HG02840 (cell line): Measurements from ENCODE around the gene CENPK.
"Not testable (repeated sequence)": the region's sequence is repeated elsewhere in the genome, so short reads cannot be mapped to it uniquely, and the experiment has no call there.

ENCODE experiments used
- ATAC-seq: cut with Tn5 transposase; IDR thresholded peaks from one replicate; pipeline ENCODE4 v1.9.1; 2021; ENCODE audit warnings: mild to moderate bottlenecking, moderate library complexity, moderate number of reproducible peaks; ENCODE audit not compliant: unreplicated experiment, low FRiP score

The CENPK gene

DNA sequence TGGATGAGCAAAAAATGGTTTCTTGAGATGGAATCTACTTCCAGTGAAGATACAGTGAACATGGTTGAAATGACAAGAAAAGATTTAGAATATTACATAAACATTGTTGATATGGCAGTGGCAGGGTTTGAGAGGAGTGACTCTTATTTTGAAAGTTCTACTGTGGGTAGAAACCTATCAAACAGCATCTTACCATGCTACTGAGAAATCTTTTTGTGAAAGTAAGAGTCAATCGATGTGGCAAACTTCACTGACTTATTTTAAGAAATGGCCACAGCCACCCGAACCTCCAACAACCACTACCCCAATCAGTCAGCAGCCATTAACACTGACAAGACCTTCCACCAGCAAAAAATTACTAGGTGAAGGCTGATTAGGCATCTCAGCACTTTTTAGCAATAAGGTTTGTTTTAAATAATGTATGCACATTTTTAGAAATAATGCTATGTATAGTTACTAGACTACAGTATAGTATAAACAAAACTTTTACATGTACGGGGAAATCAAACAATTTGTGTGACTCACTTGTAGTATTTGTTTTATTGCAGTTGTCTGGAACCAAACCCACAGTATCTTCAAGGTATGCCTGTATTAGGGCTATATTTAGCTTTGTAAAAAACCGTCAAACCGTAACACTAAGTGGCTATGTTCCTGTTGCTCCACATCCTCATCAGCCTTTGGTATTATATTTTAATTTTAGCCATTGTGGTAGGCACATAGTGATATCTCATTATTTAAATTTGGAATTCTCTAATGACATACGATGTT, 50.6 kb downstream of the CENPK start:
- no peak for ATAC-seq

- no peak for ATAC-seq
These were observed 54.0 kb downstream of the CENPK start for GRCh38 chr5:65508978-65509377.

DNA sequence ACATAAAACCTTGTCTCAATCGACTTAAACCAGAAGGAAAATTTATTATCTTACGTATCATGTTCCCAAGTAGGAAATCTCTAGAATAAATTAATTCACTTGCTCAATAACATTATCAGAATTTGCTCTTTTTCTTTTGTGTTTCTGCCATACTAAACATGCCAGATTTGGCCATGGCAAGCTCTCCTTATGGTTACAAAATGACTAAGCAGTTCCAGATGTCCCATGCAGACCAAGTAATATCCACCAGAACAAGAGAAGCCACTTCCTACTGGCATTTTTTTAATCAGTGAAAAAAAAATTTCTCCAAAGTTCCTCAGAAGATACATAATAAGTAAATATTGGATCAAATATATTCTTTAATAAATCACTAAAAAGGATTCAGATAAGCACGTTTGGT, 56.0 kb downstream of the CENPK start:
- ATAC-seq = no peak

- ATAC-seq = no peak
These were observed 73.8 kb downstream of the CENPK start for GRCh38 chr5:65489119-65489518.

DNA sequence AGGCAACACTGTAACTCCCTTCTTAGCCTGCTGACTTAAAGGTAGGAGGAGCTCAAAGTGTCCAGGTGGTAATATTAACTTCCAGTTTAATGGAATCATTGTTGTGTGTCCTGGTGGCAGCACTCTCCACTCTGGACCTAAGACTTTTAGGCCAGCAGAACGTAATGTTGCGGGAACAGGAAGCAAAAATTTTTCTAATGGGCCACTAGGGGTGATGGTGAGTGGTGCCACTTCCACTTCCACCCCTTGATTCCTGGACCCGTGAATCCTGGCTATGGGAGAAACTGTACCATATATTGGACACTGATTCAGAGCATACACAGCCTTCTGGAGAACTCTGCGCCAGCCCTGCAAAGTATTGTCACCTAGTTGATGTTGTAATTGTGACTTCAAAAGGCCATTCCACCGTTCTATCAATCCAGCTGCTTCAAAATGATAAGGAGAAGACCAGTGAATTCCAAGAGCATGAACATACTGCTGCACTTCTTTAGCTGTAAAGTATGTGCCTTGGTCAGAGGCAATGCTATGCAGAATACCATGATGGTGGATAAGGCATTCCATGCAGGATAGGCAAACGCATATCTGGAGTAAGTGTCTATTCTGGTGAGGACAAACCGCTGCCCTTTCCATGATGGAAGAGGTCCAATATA, 74.8 kb downstream of the CENPK start:
- ATAC-seq = not testable (repeated sequence)

- ATAC-seq = not testable (repeated sequence)
These were observed 76.2 kb downstream of the CENPK start for GRCh38 chr5:65486803-65487202.

- no peak for ATAC-seq
These were observed 77.6 kb downstream of the CENPK start for GRCh38 chr5:65485405-65485804.

GRCh38 chr5:65483546-65484346, 79.2 kb downstream of the CENPK start:
- ATAC-seq = peak; percentile 40

DNA sequence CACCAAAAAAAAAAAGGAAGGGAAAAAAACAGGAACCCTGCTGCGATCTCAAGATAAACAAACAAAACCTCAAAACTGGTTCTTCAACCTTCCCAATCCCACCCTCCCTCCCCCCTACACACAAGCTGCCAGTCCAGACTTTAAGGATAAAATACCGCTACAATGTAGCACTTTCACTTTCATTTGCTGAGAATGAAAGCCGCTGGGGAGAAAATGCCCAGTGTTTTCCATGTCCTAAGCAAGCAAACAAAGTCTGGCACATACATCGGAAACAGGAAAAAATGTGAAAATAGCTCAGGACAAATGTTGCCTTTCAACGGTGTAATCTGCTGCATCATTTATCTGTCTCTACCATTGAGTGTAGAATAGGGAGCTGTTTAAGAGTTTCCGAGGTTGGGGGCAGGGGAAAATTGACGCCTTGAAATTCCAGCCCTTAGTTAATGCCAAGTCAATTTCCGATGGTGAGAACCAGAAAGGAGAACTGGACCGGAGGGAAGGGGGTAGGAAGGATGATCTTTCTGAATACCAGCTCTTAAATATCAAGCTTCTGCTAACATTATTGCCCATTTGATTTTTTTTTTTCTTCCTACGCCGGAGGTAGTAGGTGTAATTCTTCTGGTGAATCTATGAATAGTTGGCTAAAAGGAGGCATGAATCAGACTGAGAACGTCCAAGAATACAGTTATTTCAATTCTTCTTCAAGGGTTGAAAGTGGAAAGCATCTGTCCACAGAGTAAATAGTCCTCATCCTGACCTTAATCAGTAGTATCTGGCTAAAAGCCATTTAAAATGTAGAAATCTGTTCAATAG, 80.0 kb downstream of the CENPK start:
- ATAC-seq = no peak

DNA sequence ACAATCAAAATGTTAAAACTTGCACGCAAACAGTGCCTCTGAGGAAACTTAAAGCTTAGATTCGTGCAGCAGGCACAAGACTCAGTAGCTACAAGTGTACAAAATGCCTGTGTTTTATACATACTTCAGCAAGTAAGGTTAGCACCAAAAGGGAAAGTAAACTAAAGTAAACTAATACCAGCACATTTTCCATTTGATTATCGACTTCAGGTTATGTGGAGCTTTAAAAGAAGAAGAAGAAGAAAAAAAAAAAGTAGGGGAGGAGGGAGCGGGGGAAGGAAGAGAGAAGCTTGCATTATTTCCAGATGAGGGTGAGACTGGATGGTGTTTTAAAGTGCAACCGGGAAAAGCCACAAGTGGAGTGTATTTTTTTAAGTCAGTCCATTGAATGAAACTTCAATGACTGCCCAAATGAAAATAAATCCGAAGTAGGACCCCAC, 80.7 kb downstream of the CENPK start:
- ATAC-seq = no peak

DNA sequence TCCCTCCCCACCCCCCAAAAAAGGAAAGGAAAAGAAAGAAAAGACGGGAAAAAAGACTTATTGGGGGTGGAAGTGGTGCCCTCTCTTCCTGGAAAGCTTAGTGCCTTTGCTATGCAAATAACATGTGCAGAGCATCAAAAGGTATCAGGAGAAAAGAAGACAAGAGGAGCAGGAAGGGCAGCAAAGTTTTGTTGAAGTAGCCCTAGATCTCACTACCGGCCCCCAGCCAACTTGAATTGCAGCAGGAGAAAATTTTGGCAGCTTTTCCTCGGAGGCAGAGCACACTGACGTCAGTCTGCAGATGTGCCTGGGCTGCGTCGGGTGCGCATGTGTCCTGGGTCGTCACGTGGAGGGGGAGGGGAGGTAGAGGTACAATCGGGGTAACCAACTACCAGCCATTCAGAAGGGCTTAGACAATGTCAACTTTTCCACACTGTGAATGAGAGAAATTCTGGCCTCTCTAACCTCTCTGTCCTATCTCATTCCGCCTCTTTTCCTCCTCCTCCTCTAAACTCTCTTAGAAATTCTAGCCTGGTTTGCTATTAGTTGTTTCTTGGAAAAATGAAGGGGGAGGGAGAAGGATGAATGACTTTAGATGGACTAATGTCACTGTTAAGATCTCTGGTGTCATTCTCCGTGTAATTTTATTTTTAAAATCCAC, 81.2 kb downstream of the CENPK start, which contains the start of gene ADAMTS6:
TSS of gene ADAMTS6 (minus strand) at position 286 of the 661 bp plus-strand sequence. CDS start 8,247 bp downstream, outside the sequence.
- ATAC-seq = peak; percentile 65

GRCh38 chr5:65481171-65481581, 81.8 kb downstream of the CENPK start:
- peak; percentile 20 for ATAC-seq

DNA sequence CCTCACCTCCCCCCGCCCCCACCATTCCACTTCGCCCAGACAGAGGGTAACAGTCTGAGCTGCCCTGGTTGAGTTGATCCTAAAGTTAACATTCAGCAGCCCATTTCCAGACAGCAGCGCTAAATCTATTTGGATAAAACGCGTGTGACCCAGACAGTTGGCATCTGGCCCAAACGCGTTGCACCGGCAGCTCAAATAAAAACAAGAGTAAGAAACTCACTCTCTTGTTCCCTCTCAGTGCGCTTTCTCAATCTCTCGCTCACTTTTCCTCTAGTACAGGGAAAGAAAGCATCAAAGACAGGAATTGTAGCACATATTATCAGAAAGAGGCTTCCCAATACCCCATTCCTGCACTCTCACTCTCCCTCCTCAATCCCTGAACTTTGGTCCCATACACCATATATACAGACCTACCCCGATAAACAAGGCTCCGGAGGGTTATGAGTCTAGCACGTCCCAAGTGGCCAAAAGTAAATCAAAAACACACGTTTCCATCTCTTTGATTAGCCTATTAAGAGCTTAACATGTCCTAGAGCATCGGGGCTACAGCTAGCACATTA, 82.6 kb downstream of the CENPK start:
- ATAC-seq = no peak

DNA sequence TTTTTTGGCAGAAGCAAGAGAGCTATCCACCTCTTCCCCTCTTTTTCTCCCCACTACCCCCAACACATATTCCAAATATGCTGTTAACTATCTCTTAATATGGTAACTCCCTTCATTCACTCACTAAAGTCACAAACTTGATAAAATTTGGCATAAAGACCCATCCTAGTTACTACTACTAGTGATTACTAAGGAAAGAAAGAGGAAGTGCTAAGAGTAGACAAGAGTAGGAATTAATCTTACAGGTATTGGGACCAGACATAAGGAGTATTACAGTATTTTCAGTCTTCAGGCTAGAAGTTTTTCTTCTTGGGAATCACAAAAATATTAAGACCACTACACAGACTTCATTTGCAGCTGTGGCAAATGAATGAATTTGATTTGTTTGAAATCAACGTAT, 83.4 kb downstream of the CENPK start:
- no peak for ATAC-seq

- no peak for ATAC-seq
These were observed 84.6 kb downstream of the CENPK start for GRCh38 chr5:65478336-65478735.

DNA sequence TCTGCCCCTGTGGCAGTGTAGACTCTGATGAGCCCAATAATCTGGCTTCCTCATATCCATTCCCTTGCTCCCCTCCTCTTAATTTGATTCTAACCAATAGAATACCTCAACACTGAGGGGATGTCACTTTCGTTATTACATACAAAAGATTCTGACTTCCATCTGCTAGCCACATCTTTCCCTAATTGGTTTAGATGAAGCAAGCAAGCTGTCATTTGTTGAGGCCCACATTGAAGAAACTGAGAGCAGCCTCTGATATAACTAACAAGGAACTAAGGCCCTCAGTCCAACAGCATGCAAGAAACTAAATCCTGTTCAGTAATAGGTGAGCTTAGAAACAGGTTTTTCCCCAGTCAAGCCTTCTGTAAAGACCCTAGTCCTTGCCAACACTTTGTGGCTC, 87.1 kb downstream of the CENPK start:
- ATAC-seq = no peak

- no peak for ATAC-seq
These were observed 87.6 kb downstream of the CENPK start for GRCh38 chr5:65475336-65475735.

DNA sequence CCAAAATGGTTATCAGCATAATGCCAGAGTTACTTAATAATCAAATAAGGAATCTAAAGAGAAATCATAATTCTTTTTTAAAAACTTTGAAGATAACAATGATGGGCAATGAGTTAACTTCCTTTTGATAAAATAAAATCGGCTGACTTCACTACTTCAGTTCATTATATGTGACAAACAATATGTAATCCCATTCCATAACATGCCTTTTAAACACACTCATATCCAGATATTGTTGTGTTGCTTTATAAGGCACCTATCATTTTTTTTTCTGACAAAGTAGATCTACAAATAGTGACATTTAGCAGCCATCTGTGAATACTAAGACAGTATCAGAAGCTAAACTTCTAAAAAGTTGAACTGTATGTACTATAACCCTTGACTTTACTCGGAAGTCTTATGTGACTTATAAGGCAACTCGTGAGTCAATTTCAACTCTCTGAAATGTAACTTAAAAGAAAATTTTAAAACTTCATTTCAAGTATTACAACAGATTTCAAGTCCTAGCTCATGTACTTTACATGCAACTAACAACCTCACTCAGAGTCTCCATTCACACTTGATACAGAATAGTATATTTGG, 88.7 kb downstream of the CENPK start:
- ATAC-seq = no peak

- ATAC-seq = no peak
These were observed 94.3 kb downstream of the CENPK start for GRCh38 chr5:65468633-65469032.
